GM23338 (cell line): ENCODE measurements around the gene MAP4K3. TPM values are rescaled to one million over a fixed set of nuclear protein-coding genes. Genes with fewer than 3 reads are reported as not detected.
A peak's percentile ranks its signal among the peaks of the same experiment; 100 is the strongest.

Source experiments
- ATAC-seq: fragments of 200-7000 bp; cut with Tn5 transposase; 3 replicates; pipeline ENCODE4 v1.9.1; 2020
- DNase-seq: peaks from one replicate; pipeline ENCODE4 v3.0.0-alpha.2; 2015; ENCODE audit warnings: low spot score
- H2AFZ ChIP-seq: fragments of 200-600 bp; sonication (generic); 2 replicates; pipeline ENCODE4 v1.8.0; 2016; ENCODE audit warnings: antibody characterized with exemption, mild to moderate bottlenecking, moderate library complexity
- H3F3A ChIP-seq: fragments of 200-600 bp; sonication (generic); replicated peaks from 2 replicates; pipeline ENCODE4 v1.8.0; 2017; ENCODE audit warnings: antibody characterized with exemption, mixed run types, low read depth
- H3K27ac ChIP-seq: fragments of 200-600 bp; sonication (generic); 2 replicates; pipeline ENCODE4 v1.6.1; 2016; ENCODE audit warnings: low read depth
- H3K27me3 ChIP-seq: fragments of 200-600 bp; sonication (generic); 2 replicates; pipeline ENCODE4 v1.8.0; 2016; ENCODE audit warnings: mild to moderate bottlenecking, mixed run types, moderate library complexity; ENCODE audit not compliant: insufficient read depth
- H3K36me3 ChIP-seq: fragments of 200-600 bp; sonication (generic); 2 replicates; pipeline ENCODE4 v1.8.0; 2016; ENCODE audit warnings: mild to moderate bottlenecking; ENCODE audit not compliant: insufficient read depth
- H3K4me1 ChIP-seq: fragments of 200-600 bp; sonication (generic); 2 replicates; pipeline ENCODE4 v1.8.0; 2016; ENCODE audit warnings: mild to moderate bottlenecking, moderate library complexity; ENCODE audit not compliant: insufficient read depth
- H3K4me2 ChIP-seq: fragments of 200-600 bp; sonication (generic); 2 replicates; pipeline ENCODE4 v1.7.1; 2017; ENCODE audit warnings: mixed run types
- H3K4me3 ChIP-seq: fragments of 200-600 bp; sonication (generic); 2 replicates; pipeline ENCODE4 v1.6.1; 2016; ENCODE audit warnings: mixed run types
- H3K79me2 ChIP-seq: fragments of 200-600 bp; sonication (generic); replicated peaks from 2 replicates; pipeline ENCODE4 v1.8.0; 2017; ENCODE audit warnings: mild to moderate bottlenecking; ENCODE audit not compliant: insufficient read depth
- H3K9me2 ChIP-seq: fragments of 200-600 bp; sonication (generic); 2 replicates; pipeline ENCODE4 v1.8.0; 2017; ENCODE audit not compliant: insufficient read depth
- H4K20me1 ChIP-seq: fragments of 200-600 bp; sonication (generic); replicated peaks from 2 replicates; pipeline ENCODE4 v1.8.0; 2017; ENCODE audit warnings: mild to moderate bottlenecking; ENCODE audit not compliant: insufficient read depth
- H3K27ac Mint-ChIP-seq: 2 replicates; pipeline ENCODE4 v1.8.0; 2020; ENCODE audit warnings: inconsistent platforms, mild to moderate bottlenecking, moderate library complexity, mixed read lengths
- H3K27me3 Mint-ChIP-seq: 3 replicates; pipeline ENCODE4 v1.8.0; 2022; ENCODE audit warnings: low read depth, mild to moderate bottlenecking, moderate library complexity, mixed read lengths, inconsistent platforms; ENCODE audit not compliant: insufficient read depth, poor library complexity
- H3K36me3 Mint-ChIP-seq: 3 replicates; pipeline ENCODE4 v1.8.0; 2021; ENCODE audit warnings: low read depth, mild to moderate bottlenecking, inconsistent platforms, moderate library complexity, mixed read lengths
- H3K4me1 Mint-ChIP-seq: 3 replicates; pipeline ENCODE4 v1.8.0; 2020; ENCODE audit warnings: mild to moderate bottlenecking, inconsistent platforms, mixed read lengths
- H3K4me3 Mint-ChIP-seq: 3 replicates; pipeline ENCODE4 v1.8.0; 2021; ENCODE audit warnings: moderate library complexity, mild to moderate bottlenecking, inconsistent platforms, mixed read lengths
- H3K9me3 Mint-ChIP-seq: 3 replicates; pipeline ENCODE4 v1.8.0; 2020; ENCODE audit warnings: moderate library complexity, mild to moderate bottlenecking, inconsistent platforms, mixed read lengths
- CREB1 ChIP-seq: fragments of 250-450 bp; sonication (Bioruptor Pico); IDR thresholded peaks from 2 replicates; pipeline ENCODE4 v1.5.0; 2020; ENCODE audit warnings: low read depth, mild to moderate bottlenecking, moderate library complexity
- EZH2phosphoT487 ChIP-seq: fragments of 200-600 bp; sonication (generic); IDR thresholded peaks from one replicate; pipeline ENCODE4 v1.8.1; 2018; ENCODE audit warnings: antibody characterized with exemption; ENCODE audit not compliant: unreplicated experiment
- JUNB ChIP-seq: IDR thresholded peaks from one replicate; pipeline ENCODE4 v1.6.1; 2016; ENCODE audit warnings: antibody characterized with exemption; ENCODE audit not compliant: unreplicated experiment
- NANOG ChIP-seq: IDR thresholded peaks from 2 replicates; pipeline ENCODE4 v1.6.1; 2016; ENCODE audit warnings: antibody characterized with exemption, borderline replicate concordance
- POLR2AphosphoS5 ChIP-seq: IDR thresholded peaks from 2 replicates; pipeline ENCODE4 v1.6.1; 2016; ENCODE audit warnings: antibody characterized with exemption, low read depth
- polyA plus RNA-seq: library from polyadenylated mRNA; unstranded; fragments of >200 nt; fragmentation: Nextera tagmentation; extraction: Ambion mirVana; gene quantifications from 2 replicates; pipeline ENCODE4 v1.2.1, GENCODE V29; 2016
- total RNA-seq: library from RNA; depleted of rRNA; stranded (reverse); fragments of >200 nt; shearing (Covaris generic); gene quantifications from 2 replicates; pipeline ENCODE4 v1.2.3, GENCODE V29; 2014
- TF ChIP-seq, protein P1 (sequence below): fragments of 250-450 bp; sonication (Bioruptor Pico); IDR thresholded peaks from 2 replicates; pipeline ENCODE4 v1.5.0; 2020; ENCODE audit warnings: mild to moderate bottlenecking, moderate library complexity

The MAP4K3 gene
- total and polyA plus RNA-seq, 2 experiments from 2014 or later: 33.0 to 90.7 TPM

DNA sequence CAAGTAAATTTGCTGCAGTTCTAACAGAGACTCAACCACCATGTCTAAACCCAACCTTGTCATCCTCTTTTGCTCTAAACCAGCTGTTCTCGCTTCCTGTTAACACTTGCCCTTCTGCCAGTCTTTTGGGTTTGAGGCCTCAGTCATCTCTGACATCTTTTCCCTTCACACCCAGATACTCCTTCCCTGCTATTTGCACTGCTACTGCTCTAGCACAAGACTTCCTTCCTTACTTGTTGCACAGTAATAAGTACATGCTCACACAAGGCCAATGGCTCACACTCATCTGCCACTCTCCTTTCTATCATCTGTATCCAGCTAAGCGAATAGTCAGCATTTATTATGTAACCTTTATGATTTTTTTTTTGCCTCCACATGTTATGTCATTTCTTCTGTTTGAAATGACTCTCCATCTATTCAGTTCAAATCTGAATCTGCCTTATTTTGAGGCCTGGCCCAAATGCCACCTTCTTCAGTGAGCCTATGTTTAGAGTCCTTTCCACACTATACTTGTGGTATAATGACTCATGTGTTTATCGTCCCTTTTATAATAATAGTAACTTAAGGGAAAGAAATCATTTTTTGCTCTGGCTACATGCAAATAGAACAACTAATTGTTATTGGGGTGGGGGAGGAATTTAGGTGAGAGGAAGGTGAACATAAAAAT is 170.8 kb downstream of the MAP4K3 start (continued):
- TF ChIP-seq EZH2phosphoT487: no peak
- no peak for TF ChIP-seq POLR2AphosphoS5
- no peak for TF ChIP-seq JUNB

DNA sequence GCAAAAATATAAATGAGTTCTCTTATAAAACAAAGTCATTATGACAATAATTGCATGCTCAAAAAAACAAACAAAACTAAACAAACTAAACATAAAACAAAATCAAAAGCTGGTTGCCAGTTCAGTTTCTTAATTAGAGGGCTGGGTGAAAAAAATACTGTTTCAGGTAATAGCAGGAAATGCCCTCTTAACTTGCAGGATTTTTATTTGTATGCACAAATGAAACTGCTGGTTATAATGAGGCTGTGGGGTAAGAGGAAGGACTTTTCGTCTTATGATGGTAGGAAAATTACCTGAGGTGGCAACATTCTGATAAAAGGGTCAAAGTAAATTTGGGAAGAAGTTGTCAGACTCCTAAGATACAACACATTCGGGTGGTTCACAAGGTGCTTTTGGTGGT is 171.8 kb downstream of the MAP4K3 start:
- Histone ChIP-seq H3K27ac (no peak overlapping the region), H2AFZ (no peak overlapping the region), H3K36me3 (peaks cover 10% of the 10 kb centered on the region; the same call in 1 of the 2 replicates), H3F3A (peaks cover 3% of the 10 kb centered on the region; the same call in 1 of the 2 replicates), H4K20me1 (no peaks in the 10 kb centered on the region), H3K27me3 (no peaks in the 10 kb centered on the region), H3K79me2 (no peaks in the 10 kb centered on the region), H3K9me2 (no peaks in the 10 kb centered on the region), H3K4me2 (no peak overlapping the region), H3K4me1 (no peaks in the 10 kb centered on the region), H3K4me3 (no peak overlapping the region)
- DNase-seq (no peak), ATAC-seq (no peak)
- Mint-ChIP-seq H3K4me3 (no peak overlapping the region), H3K36me3 (peaks cover 12% of the 10 kb centered on the region), H3K4me1 (peaks cover 9% of the 10 kb centered on the region), H3K27ac (peak overlapping the region; percentile 46; the same call in 1 of the 2 replicates), H3K9me3 (no peaks in the 10 kb centered on the region), H3K27me3 (no peaks in the 10 kb centered on the region)
- TF ChIP-seq, protein P1, sequence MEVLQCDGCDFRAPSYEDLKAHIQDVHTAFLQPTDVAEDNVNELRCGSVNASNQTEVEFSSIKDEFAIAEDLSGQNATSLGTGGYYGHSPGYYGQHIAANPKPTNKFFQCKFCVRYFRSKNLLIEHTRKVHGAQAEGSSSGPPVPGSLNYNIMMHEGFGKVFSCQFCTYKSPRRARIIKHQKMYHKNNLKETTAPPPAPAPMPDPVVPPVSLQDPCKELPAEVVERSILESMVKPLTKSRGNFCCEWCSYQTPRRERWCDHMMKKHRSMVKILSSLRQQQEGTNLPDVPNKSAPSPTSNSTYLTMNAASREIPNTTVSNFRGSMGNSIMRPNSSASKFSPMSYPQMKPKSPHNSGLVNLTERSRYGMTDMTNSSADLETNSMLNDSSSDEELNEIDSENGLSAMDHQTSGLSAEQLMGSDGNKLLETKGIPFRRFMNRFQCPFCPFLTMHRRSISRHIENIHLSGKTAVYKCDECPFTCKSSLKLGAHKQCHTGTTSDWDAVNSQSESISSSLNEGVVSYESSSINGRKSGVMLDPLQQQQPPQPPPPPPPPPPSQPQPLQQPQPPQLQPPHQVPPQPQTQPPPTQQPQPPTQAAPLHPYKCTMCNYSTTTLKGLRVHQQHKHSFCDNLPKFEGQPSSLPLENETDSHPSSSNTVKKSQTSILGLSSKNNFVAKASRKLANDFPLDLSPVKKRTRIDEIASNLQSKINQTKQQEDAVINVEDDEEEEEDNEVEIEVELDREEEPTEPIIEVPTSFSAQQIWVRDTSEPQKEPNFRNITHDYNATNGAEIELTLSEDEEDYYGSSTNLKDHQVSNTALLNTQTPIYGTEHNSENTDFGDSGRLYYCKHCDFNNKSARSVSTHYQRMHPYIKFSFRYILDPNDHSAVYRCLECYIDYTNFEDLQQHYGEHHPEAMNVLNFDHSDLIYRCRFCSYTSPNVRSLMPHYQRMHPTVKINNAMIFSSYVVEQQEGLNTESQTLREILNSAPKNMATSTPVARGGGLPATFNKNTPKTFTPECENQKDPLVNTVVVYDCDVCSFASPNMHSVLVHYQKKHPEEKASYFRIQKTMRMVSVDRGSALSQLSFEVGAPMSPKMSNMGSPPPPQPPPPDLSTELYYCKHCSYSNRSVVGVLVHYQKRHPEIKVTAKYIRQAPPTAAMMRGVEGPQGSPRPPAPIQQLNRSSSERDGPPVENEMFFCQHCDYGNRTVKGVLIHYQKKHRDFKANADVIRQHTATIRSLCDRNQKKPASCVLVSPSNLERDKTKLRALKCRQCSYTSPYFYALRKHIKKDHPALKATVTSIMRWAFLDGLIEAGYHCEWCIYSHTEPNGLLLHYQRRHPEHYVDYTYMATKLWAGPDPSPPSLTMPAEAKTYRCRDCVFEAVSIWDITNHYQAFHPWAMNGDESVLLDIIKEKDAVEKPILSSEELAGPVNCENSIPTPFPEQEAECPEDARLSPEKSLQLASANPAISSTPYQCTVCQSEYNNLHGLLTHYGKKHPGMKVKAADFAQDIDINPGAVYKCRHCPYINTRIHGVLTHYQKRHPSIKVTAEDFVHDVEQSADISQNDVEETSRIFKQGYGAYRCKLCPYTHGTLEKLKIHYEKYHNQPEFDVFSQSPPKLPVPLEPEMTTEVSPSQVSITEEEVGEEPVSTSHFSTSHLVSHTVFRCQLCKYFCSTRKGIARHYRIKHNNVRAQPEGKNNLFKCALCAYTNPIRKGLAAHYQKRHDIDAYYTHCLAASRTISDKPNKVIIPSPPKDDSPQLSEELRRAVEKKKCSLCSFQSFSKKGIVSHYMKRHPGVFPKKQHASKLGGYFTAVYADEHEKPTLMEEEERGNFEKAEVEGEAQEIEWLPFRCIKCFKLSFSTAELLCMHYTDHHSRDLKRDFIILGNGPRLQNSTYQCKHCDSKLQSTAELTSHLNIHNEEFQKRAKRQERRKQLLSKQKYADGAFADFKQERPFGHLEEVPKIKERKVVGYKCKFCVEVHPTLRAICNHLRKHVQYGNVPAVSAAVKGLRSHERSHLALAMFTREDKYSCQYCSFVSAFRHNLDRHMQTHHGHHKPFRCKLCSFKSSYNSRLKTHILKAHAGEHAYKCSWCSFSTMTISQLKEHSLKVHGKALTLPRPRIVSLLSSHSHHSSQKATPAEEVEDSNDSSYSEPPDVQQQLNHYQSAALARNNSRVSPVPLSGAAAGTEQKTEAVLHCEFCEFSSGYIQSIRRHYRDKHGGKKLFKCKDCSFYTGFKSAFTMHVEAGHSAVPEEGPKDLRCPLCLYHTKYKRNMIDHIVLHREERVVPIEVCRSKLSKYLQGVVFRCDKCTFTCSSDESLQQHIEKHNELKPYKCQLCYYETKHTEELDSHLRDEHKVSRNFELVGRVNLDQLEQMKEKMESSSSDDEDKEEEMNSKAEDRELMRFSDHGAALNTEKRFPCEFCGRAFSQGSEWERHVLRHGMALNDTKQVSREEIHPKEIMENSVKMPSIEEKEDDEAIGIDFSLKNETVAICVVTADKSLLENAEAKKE (CRISPR knock-in tag): no peak
- TF ChIP-seq NANOG (no peak), CREB1 (no peak)
